Activated gamma-delta T cell treated with Interleukin-2 at 50 U/mL for 16 hours (primary cell): Measurements from ENCODE around the gene STX17.

Experiments
- DNase-seq: peaks from one replicate; pipeline ENCODE4 v3.0.0-alpha.2; 2020

STX17 gene

DNA sequence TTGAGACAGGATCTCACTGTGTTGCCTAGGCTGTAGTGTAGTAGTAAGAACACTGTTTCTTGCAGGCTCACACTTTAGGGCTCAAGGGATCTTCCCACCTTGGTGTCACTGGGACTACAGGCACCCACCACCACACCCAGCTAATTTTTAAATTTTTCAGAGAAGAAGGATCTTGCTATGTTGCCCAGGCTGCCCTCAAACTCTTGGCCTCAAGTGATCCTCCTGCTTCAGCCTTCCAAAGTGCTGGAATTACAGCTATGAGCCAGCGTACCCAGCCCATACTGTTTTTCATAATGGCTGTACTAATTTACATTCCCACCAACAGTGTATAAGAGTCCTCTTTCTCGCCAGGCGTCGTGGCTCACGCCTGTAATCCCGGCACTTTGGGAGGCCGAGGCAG lies 5.1 kb downstream of the STX17 start:
- no peak for DNase-seq

DNA sequence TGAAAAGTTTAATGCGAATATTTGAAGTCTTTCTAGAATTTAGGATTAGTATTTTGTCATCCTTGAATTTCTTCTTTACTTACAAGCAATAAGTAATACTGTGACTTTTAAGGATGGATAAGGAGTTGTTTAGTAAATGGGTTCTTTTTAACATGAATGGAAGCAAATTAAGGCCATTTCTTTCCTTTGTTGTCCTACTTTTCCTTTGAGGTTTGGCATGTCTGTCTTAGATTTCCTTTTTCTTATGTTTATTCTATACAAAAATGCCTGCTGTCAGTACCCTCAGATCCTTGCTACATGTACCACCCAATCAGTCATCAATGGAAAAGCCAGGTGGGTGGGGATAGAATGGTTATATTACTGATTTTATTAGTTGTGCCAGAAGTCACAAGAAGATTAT lies 10.2 kb downstream of the STX17 start:
- DNase-seq: no peak

DNA sequence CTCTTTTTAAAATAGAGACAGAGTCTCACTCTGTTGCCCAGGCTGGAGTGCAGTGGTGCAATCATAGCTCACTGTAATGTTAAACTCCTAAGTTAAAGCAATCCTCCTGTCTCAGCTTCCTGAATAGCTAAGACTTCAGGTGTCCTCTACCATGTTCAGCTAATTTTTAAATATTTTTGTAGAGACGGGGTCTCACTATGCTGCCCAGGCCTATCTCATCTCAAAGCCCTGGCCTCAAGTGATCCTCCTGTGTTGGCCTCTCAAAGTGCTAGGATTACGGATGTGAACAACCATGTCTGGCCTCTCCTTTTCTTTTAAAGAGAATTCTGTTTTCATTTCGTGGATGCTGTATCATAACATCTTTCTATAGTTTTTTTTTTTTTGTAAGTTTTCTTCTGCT lies 11.7 kb downstream of the STX17 start:
- no peak for DNase-seq

DNA sequence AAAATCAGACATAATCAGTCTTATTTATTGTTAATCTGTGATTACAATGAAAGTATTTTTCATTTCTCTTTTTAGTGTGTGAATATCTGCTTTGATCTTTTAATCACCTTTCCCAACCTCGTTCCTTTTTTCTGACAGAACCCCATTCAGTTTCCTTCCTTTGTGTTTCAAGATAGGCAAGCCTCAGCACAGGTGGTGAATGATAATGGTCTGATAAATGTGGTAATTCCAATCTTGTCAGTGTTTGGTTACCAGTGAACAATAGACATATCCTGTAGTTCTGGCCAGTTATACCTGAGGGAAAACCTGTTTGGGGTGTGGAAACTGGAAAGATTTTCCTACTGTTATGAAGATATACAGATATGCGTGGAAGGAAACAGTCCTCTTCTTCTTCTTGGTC lies 13.5 kb downstream of the STX17 start:
- no peak for DNase-seq

DNA sequence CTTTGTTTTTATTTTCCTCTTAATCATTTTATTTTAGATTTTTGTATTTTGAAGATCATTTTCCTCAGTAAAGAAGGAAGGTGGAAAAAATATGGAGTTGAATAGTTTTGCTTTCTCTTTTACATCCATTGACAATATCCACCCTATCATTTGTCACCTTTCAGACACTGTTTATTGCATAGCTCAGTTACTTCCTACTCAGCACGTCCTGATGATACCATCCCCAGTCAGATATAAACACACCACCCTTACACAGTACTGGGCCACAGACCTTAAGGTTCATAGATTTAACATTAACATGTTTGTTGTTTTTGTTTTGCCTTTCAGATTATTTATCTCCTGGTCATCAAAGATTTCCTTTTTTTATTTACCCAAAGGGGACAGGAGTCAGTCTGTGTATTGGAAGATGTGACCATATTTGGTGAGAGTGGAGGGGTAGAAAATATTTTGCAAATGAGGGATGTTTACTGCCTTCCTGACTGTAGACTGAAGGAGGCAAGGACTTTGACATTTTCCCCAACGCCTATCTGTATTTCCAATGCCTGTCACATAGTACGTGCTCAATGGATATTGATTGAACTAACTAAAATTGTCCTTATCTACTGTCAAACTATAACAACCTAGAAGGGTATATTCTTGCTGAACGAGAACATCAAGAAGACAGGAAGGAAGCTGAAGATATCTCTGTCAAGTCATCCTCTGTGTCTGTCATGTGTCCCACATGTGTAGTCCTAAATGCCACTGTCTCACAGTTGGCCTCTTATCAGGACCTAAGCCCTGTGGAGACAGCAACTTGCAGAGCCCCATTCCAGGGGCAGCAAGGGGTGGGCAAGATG lies 15.6 kb downstream of the STX17 start:
- DNase-seq: no peak

DNA sequence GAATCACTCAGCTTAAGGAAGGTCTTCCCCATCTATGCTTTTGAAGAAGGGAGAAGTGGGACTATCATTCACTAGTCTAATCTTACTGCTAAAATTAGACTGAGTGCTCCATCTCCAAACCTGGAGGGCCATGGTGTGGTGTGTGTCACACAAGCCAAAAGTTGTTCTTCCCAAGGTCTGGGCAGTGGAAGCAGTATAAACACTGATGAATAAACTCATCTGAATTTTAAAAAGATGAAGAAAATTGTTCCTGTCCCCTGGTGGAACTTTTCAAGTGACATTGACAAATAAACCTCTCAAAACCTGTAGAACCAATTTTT lies 16.2 kb downstream of the STX17 start:
- no peak for DNase-seq

DNA sequence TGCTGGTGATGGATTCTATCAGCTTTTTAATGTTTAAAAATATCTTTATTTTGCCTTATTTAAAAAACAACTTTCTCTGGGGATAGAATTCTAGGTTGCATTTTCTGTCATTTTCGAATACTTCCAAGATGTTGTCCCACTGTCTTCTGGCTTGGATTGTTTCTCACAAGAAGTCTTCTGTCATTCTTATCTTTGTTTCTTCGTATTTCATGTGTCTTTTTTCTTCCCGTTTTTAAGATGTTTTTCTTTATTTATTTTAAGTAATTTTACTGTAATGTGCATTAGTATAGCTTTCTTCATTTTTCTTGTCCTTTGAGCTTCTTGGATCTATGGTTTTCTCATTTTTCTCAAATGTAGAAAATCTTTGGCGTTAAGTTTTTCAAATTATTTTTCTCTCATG lies 19.1 kb downstream of the STX17 start:
- no peak for DNase-seq

DNA sequence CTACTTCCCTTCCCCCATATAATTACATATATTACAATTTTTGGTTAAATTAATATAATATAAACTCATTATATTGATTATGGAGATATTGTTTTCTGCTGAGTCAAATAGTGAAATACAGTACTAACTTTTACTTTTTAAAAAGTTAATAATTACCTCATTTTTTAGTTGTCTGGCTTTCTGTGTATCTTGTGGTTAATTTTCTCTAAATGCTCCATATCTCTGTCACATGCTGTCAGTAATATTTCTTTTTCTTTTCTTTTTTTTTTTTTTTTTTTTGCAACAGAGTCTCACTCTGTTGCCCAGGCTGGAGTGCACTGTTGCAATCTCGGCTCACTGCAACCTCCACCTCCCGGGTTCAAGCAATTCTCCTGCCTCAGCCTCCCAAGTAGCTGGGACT lies 23.2 kb downstream of the STX17 start:
- no peak for DNase-seq

DNA sequence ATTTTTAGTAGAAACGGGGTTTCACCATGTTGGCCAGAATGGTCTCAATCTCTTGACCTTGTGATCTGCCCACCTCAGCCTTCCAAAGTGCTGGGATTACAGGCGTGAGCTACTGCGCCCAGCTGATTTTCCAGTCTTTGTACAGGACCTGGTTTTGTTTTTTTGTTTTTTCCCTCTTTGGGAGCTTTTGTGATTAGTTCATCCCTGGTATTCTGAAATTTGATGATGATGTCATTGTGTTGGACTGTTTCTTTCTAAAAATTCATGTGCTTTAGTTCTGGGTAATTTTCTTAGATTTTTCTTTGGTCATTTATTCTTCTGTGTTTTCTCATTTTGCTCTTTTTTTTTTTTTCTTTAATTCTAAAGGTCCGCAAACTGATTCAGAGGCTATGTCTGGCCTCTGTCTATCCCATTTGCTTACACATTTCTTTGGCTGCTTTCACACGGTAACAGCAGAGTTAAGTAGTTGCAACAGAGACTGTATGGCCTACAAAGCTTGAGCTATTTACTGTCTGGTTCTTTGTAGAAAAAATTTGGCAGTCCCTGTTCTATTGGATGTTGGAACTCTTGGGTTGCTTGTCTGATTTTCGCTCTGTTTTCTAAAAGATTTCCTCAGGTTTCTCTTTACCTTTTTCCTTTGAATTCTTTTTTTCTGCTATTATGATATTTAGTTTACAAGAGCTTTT lies 24.8 kb downstream of the STX17 start:
- DNase-seq: no peak

DNA sequence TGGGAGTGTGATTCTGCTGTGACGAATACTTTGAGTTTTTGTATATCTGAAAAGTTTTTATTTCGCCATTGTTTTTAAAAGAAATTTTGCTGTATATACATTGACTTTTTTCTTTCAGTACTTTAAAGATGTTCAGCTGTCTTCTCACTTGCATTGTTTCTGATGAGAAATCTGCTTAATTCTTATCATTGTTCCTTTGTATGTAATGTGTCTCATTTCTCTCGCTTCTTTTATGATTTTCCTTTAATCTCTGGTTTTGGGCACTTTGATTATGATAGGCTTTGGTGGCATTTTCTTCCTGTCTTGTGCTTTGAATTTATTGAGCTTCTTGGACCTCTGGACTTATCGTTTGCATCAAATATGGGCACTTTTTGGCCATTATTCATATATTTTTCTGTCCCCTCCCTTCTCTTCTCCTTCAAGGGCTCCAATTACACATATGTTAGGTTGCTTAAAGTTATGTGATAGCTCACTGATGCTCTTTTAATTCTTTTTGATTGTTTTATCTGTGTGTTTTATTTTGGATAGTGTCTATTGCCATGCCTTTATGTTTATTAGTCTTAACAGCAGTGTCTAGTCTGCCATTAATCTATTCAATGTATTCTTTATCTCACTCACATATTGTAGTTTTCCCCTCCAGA lies 30.6 kb downstream of the STX17 start:
- DNase-seq: no peak

DNA sequence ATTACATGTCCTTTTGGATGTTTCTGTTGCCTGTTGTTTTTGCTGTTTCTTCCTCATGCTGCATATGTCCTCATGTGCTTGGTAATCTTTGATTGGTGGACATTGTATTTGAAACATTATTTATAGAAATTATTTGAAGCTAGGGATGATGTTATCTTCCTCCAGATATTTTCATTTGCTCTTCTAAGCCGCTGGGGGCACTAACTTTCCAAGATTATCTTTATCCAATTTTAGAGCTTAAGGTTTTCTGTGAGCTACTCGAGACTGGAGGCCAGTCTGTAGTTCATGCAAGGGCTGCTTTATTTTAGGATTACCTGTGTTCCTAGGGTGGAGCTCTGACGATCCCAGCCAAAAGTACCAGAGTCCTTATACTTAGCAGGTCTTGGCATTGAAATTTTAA lies 40.9 kb downstream of the STX17 start:
- no peak for DNase-seq

DNA sequence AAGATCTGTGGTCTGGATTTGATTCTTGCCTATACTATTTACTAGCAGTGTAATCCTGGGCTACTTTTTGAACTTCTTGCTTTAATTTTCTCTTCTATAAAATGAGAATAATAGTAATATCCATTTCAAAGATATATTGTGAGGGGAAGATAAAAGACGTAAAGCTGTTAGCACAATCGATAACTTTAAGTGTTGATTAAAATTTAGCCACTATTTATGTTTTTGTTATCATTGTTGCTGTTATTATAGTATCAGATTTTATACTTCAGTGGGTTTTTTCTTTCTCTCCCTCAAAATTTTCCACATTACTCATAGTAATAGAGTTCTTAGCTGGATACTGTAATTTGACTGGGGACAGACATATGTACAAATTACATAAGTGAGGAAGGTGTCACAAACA lies 42.0 kb downstream of the STX17 start:
- DNase-seq: no peak

DNA sequence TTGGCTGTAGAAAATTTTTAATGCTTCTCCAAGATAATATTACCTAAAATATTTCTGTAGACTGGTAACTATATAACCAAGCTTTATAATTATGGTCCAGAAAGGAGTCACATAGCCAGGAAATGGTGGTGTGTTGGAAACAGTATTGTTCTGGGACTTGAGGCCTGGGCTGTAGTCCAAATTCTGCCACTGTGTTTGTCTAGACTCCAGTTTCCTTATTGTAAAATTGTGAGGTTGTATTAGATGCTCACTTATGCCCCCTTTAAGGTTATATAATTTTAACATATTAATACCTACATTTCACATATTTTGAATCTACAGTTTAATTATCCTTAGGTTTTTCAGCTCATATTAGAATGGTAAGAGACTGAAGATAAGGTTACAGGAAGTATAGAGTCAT lies 42.4 kb downstream of the STX17 start:
- no peak for DNase-seq

DNA sequence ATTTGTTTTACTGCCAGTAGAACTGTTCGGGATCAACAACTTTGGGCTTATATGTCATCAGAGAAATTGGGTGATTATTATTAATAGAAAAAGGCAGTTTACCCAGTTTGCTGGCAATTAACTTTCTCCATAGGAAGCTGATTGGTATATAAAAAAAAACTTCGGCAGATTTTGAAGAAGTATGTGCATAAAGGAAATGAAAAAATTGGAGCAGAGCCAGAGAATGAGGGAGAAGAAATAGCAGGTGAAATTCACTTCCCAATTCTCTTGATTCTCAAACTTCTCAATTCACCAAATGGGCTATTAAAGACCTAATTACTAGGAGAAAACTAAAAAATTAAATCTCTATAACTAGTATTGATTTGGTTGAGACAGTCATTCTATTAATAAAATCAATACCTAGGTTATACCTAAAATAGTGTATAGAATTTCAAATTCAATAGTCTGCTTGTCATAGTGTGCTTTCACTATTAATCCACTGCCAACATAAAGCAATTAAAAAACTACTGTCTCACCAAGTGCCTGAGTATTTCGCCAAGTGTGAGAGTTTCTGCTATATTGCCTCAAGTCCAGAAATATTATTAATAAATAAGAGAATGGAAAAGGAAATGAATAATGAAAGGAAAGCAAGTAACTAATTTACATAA lies 47.5 kb downstream of the STX17 start:
- DNase-seq: no peak

DNA sequence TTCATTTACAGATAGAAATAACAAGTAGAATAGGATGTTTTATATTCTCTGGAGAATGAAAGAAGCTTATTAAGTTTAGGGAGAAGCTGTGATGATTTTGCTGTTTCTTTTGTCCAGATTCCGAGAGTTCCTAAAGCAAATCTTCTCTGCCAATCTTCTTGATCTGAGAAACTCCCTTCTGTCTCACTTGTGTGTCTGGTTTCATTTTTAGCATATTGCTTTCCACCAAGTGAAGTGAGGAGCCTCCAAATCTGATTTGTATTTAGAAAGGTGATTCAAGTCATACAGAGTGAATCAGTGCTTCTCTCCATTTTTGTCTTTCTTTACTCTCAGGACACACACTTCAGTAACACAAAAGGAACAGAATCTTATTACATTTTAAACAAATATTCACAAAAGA lies 48.4 kb downstream of the STX17 start:
- DNase-seq: no peak

DNA sequence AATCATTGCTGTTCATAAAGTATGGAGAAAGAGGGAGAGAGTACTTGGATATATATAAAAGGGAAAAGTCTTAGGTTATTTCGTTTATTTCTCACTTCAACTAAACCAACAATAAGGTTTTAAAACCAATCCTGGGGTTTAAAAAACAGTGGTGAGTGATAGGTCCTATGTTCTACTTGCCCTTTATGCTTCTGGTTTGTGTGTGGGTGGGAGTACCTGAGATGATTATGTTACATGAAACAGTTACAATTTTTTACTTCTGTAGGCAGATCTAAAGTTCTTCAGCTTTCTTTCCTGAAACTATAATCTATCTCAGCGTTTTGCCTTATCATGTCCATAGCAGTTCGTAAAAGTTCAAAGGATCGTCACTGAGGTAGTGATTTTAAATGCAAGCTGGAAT lies 49.2 kb downstream of the STX17 start:
- no peak for DNase-seq

DNA sequence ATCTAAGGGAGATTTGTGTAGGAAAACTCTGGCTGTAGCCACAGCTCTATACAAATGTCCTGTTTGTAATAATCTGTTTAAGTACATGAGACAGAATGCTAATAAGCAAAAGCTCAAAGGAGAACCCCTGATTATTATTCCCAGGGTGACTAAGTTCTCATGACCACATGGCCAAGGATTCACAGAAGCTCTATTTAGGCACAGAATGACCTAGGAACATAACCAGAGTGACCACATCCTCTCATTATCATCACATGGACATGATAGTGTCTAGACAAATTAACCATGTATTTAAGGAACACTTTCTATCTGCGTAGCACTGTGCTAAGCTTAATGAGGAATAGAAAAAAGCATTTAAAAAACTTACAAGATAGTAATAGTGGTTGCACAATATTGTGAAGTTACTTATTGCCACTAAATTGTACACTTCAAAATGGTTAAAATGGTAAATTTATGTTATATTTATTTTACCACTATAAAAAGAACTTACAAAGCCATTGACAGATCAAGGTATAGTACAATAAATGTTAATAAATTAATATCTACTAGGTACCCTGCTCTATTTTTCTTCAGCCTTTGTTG lies 56.3 kb downstream of the STX17 start:
- no peak for DNase-seq

DNA sequence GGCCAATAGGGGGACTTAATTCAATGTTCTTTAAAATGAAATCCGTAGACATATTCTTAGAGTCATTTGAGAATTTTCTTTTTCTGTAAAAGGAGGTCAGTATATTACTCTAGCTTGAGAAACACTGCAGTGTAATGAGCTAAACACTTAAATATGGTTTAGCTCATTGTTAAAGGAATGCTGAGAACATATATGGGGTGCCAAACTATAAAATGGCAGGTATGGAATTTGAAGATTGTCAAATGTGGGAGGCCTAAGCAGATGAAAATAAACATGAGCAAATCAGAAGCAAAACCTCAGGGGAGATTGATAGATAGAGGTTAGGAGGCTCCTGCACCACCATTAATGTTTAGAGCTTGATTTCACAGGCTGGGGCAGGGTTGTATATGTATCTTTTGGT lies 57.9 kb downstream of the STX17 start:
- no peak for DNase-seq

DNA sequence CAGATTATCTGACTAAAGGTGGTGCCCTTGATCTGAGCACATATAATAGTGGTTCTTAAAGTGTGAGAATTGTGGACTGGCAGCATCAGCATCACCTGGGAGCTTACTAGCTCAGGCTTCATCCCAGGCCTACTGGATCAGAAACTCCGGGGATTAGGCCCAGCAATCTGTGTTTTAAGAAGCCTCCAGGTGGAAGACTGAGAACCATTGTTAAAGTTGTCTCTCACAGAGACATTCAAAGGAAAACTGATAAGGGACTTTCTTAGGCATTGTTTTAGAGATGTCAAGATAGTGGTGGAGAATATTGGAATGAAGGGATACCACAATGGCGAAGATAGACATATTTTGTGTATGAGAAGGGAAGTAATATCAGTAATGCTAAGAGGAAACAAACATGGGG lies 59.5 kb downstream of the STX17 start:
- no peak for DNase-seq

DNA sequence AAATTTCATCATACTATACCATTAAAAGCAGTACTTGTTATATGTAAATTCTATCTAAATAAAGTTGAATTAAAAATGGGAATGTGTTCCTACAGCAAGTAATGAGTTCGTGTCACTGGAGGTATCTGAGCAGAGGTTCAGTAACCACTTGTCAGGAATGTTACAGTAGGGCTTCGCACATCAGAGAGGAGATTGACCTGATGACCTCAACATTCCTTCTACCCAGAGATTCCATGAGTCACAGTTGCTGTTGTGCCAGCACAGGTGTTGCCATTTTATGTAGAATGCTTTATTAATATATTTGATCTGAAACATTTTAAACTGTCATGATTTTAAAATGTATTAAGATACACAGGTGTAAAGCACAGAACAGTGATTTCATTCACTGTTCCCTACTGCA lies 60.3 kb downstream of the STX17 start:
- DNase-seq: no peak

DNA sequence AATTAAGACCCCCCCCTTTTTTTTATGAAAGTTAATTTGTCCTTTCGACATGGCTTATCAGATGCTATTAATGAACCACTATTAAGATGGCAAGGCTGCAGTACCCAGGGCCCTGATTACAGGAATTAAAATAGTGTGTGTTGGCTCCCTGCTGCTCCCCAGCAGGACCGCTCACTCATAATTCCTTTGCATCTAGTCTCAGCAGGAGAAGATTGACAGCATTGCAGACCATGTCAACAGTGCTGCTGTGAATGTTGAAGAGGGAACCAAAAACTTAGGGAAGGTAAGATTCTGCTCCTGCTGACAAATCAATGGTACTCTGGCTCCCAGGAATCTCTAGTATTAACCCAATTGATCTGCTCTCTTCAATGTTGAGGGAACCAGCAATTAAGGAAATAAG lies 61.0 kb downstream of the STX17 start:
- DNase-seq: no peak

DNA sequence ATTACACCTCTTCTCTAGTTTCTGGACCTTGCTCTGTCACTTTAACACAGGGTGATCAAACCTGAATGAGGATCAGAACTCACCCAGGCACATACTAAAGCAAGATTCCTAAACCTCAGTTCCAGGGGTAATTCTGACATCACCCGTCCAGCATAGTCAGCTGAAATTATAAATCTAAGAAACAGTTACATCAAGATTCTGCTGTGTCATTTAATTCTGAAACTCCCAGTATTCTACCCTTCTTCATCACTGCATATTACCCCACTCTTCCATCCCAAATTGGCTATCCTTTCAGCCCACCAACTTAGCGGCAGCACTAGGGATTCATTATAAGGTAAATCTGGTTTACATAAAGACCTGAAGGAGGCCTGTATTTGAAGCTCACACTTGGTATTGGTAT lies 64.0 kb downstream of the STX17 start:
- DNase-seq: no peak

DNA sequence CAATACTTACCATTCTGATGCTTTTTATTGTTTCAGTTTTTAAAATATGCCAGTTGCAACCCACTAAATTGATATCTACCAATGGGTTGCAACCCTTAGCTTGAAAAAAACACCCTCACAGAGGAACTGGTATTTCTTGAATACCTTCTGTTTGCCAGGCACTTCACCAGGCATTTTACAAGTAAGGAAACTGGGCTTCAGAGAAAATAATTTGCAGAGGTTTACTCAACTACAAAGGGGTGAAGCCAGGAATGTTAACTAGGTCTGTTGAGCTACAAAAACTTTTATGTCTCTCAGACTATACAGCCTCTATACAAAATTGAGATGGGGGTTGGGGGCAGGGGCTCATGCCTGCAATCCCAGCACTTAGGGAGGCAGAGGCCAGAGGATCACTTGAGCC lies 65.0 kb downstream of the STX17 start:
- DNase-seq: no peak

DNA sequence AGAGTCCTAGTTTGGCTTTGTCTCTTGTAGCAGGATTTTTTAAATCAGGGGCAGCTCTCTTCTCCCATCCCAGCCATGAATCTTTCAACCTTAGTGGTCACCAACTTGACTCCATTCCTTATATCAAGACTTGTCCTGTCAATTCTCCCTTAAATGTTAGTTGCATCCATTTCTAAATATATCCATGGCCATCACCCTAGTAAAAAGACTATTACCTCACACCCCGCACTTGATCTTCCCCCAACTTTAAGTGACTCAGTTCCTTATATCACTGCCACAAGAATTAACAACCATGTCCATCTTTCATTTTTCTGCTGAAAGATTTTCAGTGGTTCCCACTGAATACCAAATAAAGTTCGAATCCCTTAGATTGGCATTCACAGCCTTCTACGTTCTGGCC lies 67.0 kb downstream of the STX17 start:
- DNase-seq: no peak
